GM12875 (cell line): ENCODE measurements around the gene RNU6-9.

ENCODE experiments used
- H3K4me3 ChIP-seq: one replicate; pipeline ENCODE4 v1.5.1; 2011; ENCODE audit warnings: low read depth, low read length, control low read depth
- CTCF ChIP-seq: IDR thresholded peaks from 2 replicates; pipeline ENCODE4 v1.5.1; 2011; ENCODE audit warnings: low read depth, mild to moderate bottlenecking, control low read depth, inconsistent platforms, low read length, moderate library complexity, borderline replicate concordance; ENCODE audit not compliant: insufficient read depth

RNU6-9 gene

GRCh38 chr19:855566-856120, 37.6 kb upstream of the RNU6-9 start:
- no peak overlapping the region for H3K4me3 ChIP-seq
- TF ChIP-seq CTCF = no peak

GRCh38 chr19:858284-858683, 35.0 kb upstream of the RNU6-9 start:
- no peak overlapping the region for H3K4me3 ChIP-seq
- no peak for TF ChIP-seq CTCF

- TF ChIP-seq CTCF = no peak
- no peak within 1 kb of the TSS for H3K4me3 ChIP-seq
Measured at GRCh38 chr19:858868-859843, 34.1 kb upstream of the RNU6-9 start, which contains the start of gene CFD. Gene CFD, plus strand, starts transcription at chr19:859664. Its CDS starts 26 bp downstream, at chr19:859690.

GRCh38 chr19:861141-861755, 32.0 kb upstream of the RNU6-9 start:
- no peak overlapping the region for H3K4me3 ChIP-seq
- TF ChIP-seq CTCF = no peak

- H3K4me3 ChIP-seq = no peak overlapping the region
- TF ChIP-seq CTCF = peak; percentile 25; the same call in 1 of the 2 replicates
Measured at GRCh38 chr19:861756-862580, 31.3 kb upstream of the RNU6-9 start.

GRCh38 chr19:862581-863314, 30.5 kb upstream of the RNU6-9 start:
- TF ChIP-seq CTCF = no peak
- peak overlapping the region; percentile 11 for H3K4me3 ChIP-seq
